C4-2B (cell line): ENCODE results near the gene ID1.
A peak's percentile ranks its signal among the peaks of the same experiment; 100 is the strongest.

Source experiments
- H3K27ac ChIP-seq: fragments of 450-650 bp; 2 replicates; pipeline ENCODE4 v1.5.1; 2017
- ZFX ChIP-seq: fragments of 450-650 bp; IDR thresholded peaks from 2 replicates; pipeline ENCODE4 v1.6.1; 2017
- TF ChIP-seq, protein P1 (sequence below): fragments of 450-650 bp; conservative IDR thresholded peaks from 2 replicates; pipeline ENCODE4 v1.5.1; 2017; ENCODE audit warnings: mild to moderate bottlenecking

ID1 gene, protein sequence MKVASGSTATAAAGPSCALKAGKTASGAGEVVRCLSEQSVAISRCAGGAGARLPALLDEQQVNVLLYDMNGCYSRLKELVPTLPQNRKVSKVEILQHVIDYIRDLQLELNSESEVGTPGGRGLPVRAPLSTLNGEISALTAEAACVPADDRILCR

DNA sequence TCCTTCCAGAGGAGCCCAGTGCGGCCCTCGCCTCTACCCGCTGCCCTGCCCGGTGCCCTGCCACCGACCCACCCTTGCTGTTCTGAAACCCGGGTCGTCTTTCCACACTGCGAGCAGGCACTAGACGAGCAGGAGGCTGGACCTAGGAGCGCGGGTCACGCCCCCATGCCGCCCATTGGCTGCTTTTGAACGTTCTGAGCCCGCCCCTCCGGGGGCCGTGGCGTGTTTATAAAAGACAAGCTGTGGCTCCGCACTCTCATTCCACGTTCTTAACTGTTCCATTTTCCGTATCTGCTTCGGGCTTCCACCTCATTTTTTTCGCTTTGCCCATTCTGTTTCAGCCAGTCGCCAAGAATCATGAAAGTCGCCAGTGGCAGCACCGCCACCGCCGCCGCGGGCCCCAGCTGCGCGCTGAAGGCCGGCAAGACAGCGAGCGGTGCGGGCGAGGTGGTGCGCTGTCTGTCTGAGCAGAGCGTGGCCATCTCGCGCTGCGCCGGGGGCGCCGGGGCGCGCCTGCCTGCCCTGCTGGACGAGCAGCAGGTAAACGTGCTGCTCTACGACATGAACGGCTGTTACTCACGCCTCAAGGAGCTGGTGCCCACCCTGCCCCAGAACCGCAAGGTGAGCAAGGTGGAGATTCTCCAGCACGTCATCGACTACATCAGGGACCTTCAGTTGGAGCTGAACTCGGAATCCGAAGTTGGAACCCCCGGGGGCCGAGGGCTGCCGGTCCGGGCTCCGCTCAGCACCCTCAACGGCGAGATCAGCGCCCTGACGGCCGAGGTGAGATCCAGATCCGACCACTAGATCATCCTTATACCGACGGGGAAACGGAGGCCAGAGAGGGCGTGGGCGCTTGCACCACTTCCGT, at the start of gene ID1:
Gene ID1, plus strand, starts transcription at position 259 of the 871 bp plus-strand sequence. Its CDS starts 99 bp downstream, at position 358.
- H3K27ac ChIP-seq = peak within 1 kb of the TSS; percentile 85
- TF ChIP-seq ZFX = no peak
- TF ChIP-seq, protein P1, sequence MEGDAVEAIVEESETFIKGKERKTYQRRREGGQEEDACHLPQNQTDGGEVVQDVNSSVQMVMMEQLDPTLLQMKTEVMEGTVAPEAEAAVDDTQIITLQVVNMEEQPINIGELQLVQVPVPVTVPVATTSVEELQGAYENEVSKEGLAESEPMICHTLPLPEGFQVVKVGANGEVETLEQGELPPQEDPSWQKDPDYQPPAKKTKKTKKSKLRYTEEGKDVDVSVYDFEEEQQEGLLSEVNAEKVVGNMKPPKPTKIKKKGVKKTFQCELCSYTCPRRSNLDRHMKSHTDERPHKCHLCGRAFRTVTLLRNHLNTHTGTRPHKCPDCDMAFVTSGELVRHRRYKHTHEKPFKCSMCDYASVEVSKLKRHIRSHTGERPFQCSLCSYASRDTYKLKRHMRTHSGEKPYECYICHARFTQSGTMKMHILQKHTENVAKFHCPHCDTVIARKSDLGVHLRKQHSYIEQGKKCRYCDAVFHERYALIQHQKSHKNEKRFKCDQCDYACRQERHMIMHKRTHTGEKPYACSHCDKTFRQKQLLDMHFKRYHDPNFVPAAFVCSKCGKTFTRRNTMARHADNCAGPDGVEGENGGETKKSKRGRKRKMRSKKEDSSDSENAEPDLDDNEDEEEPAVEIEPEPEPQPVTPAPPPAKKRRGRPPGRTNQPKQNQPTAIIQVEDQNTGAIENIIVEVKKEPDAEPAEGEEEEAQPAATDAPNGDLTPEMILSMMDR = no peak

DNA sequence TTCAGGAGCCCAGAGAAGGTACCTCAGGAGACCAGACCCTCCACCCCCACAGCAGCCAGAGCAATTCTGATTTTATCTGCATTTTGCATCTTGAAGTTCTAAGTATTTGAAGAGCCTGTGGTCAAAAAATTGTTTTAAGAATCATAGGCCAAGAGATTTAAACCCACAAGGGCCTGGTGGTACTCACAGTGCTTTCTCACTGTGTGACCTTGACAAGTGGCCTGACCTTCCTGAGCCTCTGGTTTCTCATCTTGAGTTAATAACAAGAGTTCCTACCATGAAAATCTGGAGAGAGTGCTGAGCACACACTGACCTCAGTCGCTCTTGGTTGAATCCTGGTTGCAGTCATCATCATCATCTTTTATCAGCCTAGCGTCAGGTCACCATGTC, 45.4 kb upstream of the ID1 start:
- peak overlapping the region; percentile 25; the same call in 1 of the 2 replicates for H3K27ac ChIP-seq
- no peak for TF ChIP-seq ZFX
- TF ChIP-seq, protein P1 = no peak

DNA sequence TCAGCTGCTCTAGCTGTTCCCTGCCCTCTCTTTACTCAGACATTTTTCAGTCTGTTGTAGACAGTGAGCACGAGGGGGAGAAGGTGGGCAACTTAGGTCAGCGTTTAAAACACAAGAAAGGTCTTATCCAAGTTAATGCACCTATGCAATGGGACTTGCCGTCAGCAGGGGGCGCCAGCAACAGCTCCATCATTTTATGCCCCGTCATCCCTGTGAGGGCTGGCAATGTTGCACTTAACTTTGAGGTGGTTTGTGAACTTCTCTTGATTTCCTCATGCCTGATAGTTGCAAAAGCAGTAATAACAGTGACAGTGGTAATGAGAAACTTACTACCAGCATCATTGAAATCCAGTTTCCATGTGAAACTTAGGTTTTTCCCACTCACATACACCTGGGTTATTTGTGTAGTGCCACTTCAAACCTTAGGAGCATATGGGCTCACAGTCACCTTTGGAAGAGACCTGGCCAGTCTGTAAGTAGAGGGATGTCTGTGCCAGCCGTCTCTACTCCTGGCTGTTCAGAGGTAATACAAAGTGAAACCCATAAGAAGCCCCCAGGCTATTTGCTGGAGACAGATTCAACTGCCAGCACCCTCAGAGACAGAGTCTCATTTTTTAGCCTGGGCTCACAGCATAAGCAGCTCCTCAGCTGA, 44.9 kb upstream of the ID1 start:
- no peak for TF ChIP-seq ZFX
- TF ChIP-seq, protein P1 = peak; percentile 96
- peak overlapping the region; percentile 25 for H3K27ac ChIP-seq

DNA sequence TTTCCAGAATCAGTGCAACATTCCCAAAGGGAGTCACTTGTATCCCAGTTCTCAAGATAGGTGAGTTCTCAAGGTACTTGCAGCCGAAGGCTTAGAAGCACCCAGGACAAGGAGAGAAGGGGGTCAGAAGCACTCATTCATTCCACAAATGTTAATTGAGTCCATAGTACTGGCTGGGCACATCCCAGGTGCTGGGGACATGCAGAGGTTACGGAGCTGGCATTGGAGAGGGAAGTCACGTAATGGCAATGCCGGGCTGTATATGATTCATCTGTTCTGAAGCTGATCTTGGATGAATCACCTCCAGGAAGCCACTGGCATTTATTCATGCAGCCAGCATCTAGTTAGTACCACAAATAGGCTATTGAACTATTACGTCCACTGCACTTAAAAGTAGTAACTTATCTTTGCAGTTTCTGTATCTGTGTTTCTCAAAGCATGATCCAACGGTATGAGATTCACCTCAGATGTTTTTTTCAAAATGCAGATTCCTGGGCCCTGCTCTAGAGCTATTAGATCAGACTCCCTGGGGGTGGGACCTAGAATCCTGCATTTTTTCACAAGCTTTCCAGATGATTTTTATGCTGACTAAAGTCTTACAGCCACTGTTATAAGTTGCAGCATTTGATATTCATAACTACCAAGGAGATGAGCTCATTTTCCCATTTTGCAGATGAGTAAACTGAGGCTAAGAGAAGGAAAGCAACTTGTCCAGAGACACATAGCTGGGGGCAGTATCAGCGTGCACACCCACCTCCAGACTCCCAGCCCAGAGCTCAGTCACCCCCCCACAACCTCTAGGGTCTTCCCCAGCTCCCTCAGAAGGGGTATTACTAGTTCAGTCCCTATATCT, 44.1 kb upstream of the ID1 start:
- peak overlapping the region; percentile 25 for H3K27ac ChIP-seq
- TF ChIP-seq ZFX = no peak
- TF ChIP-seq, protein P1 = no peak

DNA sequence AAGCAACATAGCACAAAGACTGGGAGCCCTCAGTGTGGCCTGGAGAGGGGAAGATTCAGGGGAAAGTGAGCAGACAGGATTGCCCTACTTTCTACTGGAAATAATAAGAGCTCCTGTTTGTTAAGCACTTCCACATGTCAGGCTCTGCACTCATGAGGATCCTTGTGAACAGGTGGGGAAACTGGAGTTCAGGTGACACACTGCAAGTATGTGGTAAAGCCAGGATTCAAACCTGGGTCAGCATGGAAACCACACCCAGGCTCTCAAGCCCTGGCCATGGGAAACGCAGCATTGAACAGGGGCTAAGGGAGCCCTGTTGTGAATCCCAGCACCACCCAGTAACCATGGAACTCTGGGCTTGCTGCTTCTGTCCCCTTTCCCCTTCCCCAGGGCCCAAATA, 42.8 kb upstream of the ID1 start:
- H3K27ac ChIP-seq = no peak overlapping the region
- TF ChIP-seq, protein P1 = no peak
- no peak for TF ChIP-seq ZFX

DNA sequence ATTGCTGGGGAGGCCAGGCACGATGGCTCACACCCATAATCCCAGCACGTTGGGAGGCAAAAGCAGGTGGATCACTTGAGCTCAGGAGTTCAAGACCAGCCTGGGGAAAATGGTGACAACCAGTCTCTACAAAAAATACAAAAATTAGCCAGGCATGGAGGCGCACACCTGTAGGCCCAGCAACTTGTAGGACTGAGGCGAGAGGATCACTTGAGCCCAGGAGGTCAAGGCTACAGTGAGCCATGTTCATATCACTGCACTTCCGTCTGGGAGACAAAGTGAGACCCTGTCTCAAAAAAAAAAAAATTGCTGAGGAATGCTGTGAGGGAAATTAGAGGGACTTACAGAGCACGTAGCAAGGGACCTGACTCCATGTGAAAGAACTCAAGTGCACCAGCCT, 40.8 kb upstream of the ID1 start:
- no peak for TF ChIP-seq ZFX
- TF ChIP-seq, protein P1 = no peak
- no peak overlapping the region for H3K27ac ChIP-seq
